Mesangial cell (primary cell): Measurements from ENCODE around the gene SMIM28. TPM values are rescaled to one million over a fixed set of nuclear protein-coding genes. Genes with fewer than 3 reads are reported as not detected.

Experiments used
- total RNA-seq: library from RNA; depleted of rRNA; stranded (reverse); fragments of >200 nt; gene quantifications from 2 replicates; pipeline ENCODE4 v1.2.3, GENCODE V29; 2015

SMIM28 gene
- not detected in 2 replicates for total RNA-seq

GRCh38 chr6:138377844-138378243 lies at the start of gene SMIM28:
Gene SMIM28 (plus strand): TSS chr6:138377905. CDS start chr6:138378073, 168 bp downstream.

DNA sequence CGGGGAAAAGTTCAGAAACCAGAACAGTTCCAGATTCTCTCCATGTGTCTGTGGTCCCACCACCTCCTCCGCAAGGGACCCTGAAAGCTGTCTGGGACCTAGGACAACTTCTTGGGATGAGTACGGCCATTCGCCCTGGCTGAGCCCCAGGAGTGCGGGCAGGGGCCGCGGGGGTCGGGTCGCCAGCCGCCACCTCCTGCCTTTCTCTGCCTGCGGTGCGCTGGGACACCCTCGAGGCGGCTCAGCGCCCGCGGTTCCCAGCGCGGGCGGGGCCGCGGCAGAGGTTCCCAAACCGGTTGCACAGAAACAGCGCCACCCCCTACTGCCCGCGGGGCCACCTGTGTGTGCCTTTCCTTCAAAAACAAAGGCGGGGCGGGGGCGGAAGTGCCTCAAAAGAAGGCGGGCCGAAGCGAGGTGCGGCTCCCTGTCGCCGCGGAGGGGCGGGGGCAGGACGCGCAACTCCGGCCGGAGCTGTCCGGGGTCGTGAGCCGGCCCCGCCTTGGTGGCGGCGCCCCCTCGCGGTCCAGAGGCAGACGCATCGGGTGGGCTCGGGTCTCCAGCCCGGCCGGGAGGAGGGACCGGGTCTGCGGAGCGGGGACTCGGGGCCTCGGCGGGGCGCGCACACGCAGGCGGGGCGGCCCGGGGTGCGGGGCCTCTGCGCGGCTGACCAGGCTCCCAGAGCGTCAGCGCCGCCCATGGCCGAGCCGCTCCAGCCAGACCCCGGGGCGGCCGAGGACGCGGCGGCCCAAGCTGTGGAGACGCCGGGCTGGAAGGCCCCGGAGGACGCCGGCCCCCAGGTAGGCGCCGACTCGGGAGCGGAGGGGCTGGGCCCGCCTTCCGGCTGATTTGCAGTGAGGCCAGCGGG lies 26.3 kb downstream of the SMIM28 start, which contains the start of gene HEBP2:
Gene HEBP2, plus strand, starts transcription at position 423 of the 865 bp plus-strand sequence. Its CDS starts 273 bp downstream, at position 696.

Other genes starting within 250 kb of the SMIM28 start
- gene ARFGEF3, start 216.0 kb upstream of the SMIM28 start, total RNA-seq: 2.6 and 3.9 TPM in 2 replicates
- gene PBOV1, start 159.4 kb upstream of the SMIM28 start, total RNA-seq: not detected in 2 replicates
- 18.6 and 30.6 TPM in 2 replicates for gene HEBP2, start 26.3 kb downstream of the SMIM28 start, total RNA-seq
- 9.3 and 11.8 TPM in 2 replicates for gene NHSL1, start 121.6 kb downstream of the SMIM28 start, total RNA-seq